ENCODE results near the gene DISP3.

Gene DISP3

GRCh38 chr1:11485191-11485590 is 6.2 kb downstream of the DISP3 start:
- H3K27me3 ChIP-seq (ENCODE audit: low read depth) = peaks cover 58% of the 10 kb centered on the region
- H3K9me3 ChIP-seq = no peaks in the 10 kb centered on the region
- no peak overlapping the region for H3K4me3 ChIP-seq
- H3K36me3 ChIP-seq (replicated peaks) = no peaks in the 10 kb centered on the region
- DNase-seq (ENCODE audit: low spot score in 2 of 2) = no peak
- no peaks in the 10 kb centered on the region for H3K4me1 ChIP-seq
- in situ Hi-C loops (cut with MboI; ENCODE audit: low sequenced_read_pairs) = loop anchor here (10.0 kb wide), 1 partner anchor 150 kb away; no protein-coding TSS in a partner anchor

GRCh38 chr1:11486231-11487009 is 7.5 kb downstream of the DISP3 start:
- in situ Hi-C loops (cut with MboI; ENCODE audit: low sequenced_read_pairs) = loop anchor here (10.0 kb wide), 1 partner anchor 148 kb away; no protein-coding TSS in a partner anchor
- no peaks in the 10 kb centered on the region for H3K9me3 ChIP-seq
- no peaks in the 10 kb centered on the region for H3K36me3 ChIP-seq (replicated peaks)
- H3K27me3 ChIP-seq (ENCODE audit: low read depth) = peaks cover 57% of the 10 kb centered on the region
- DNase-seq (ENCODE audit: low spot score in 2 of 2) = no peak
- no peaks in the 10 kb centered on the region for H3K4me1 ChIP-seq
- H3K4me3 ChIP-seq = no peak overlapping the region

DNA sequence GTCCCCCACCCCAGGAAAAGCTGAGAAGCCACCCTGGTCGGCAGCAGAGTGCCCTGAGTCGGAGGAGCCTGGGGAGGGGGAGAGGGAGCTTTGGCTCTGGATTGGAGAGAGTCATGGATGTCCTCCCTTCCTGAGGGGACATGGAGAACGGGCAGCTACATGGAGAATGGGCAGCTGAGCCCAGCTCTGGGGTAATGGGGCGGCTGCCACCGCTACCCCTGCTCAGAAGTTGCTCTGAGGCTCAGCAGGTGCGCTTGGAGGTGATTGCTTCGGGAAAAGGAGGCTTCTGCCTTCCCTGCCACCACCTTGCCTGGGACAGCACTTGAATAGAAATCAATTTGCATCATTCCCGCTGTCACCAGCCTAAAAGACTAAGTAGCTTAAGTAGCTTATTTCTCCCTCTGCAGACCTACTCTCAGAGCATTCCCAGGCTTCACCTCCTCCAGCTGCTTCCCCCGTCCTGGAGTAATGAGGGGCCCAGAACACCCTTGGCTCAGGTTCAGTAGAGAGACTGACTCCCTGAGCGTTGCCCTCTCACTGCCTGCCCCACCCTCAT is 8.3 kb downstream of the DISP3 start:
- H3K9me3 ChIP-seq = no peaks in the 10 kb centered on the region
- peaks cover 57% of the 10 kb centered on the region for H3K27me3 ChIP-seq (ENCODE audit: low read depth)
- H3K4me3 ChIP-seq = no peak overlapping the region
- H3K4me1 ChIP-seq = no peaks in the 10 kb centered on the region
- no peak for DNase-seq (ENCODE audit: low spot score in 2 of 2)
- no peaks in the 10 kb centered on the region for H3K36me3 ChIP-seq (replicated peaks)
- in situ Hi-C loops (cut with MboI; ENCODE audit: low sequenced_read_pairs) = loop anchor here (10.0 kb wide), 1 partner anchor 148 kb away; no protein-coding TSS in a partner anchor

DNA sequence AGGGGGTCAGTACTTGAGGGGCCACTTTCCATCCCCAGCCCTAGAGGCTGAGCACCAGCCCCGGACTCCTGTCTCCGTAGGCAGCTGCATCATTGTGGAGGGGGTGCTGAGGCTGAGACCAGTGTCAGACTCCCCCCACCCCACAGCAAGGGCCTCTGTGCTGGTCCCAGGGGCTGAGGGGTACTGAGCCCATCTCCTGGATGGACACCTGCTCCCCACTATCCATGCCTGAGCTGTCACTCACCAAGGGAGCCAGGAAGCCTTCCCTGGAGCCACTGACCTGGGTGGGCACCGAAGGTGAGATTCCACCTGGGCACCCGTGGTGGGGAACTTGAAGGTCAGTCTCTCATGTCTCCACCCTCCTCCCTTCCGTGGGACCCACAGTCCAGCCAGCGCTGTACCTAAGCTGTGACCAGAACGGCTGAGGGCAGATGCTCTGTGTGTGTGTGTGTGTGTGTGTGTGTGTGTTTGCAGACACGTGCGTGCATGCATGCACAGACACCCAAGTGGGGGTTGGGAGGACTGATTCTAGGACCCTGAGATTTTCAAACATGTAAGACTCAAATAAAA is 9.3 kb downstream of the DISP3 start:
- DNase-seq (ENCODE audit: low spot score in 2 of 2) = no peak
- in situ Hi-C loops (cut with MboI; ENCODE audit: low sequenced_read_pairs) = loop anchor here (10.0 kb wide), 1 partner anchor 147 kb away; no protein-coding TSS in a partner anchor
- Histone ChIP-seq H3K36me3 (replicated peaks) (no peaks in the 10 kb centered on the region), H3K27me3 (ENCODE audit: low read depth) (peaks cover 57% of the 10 kb centered on the region), H3K9me3 (no peaks in the 10 kb centered on the region), H3K4me1 (no peaks in the 10 kb centered on the region), H3K4me3 (no peak overlapping the region)

GRCh38 chr1:11488966-11489625 is 10.1 kb downstream of the DISP3 start:
- H3K9me3 ChIP-seq = no peaks in the 10 kb centered on the region; the same call in 1 of the 2 replicates
- no peaks in the 10 kb centered on the region for H3K4me1 ChIP-seq
- H3K36me3 ChIP-seq (replicated peaks) = no peaks in the 10 kb centered on the region
- DNase-seq (ENCODE audit: low spot score in 2 of 2) = no peak
- in situ Hi-C loops (cut with MboI; ENCODE audit: low sequenced_read_pairs) = loop anchor here (10.0 kb wide), 1 partner anchor 146 kb away; no protein-coding TSS in a partner anchor
- no peak overlapping the region for H3K4me3 ChIP-seq
- peaks cover 57% of the 10 kb centered on the region for H3K27me3 ChIP-seq (ENCODE audit: low read depth)

- H3K4me3 ChIP-seq = no peak overlapping the region
- no peaks in the 10 kb centered on the region for H3K36me3 ChIP-seq (replicated peaks)
- peaks cover 34% of the 10 kb centered on the region for H3K27me3 ChIP-seq (ENCODE audit: low read depth)
- in situ Hi-C loops (cut with MboI; ENCODE audit: low sequenced_read_pairs) = no loop called here
- H3K4me1 ChIP-seq = no peaks in the 10 kb centered on the region
- DNase-seq (ENCODE audit: low spot score in 2 of 2) = peak in 1 of 2 experiments; percentile 3
- H3K9me3 ChIP-seq = no peaks in the 10 kb centered on the region; the same call in 1 of the 2 replicates
Measured at GRCh38 chr1:11492235-11492634, 13.3 kb downstream of the DISP3 start.

DNA sequence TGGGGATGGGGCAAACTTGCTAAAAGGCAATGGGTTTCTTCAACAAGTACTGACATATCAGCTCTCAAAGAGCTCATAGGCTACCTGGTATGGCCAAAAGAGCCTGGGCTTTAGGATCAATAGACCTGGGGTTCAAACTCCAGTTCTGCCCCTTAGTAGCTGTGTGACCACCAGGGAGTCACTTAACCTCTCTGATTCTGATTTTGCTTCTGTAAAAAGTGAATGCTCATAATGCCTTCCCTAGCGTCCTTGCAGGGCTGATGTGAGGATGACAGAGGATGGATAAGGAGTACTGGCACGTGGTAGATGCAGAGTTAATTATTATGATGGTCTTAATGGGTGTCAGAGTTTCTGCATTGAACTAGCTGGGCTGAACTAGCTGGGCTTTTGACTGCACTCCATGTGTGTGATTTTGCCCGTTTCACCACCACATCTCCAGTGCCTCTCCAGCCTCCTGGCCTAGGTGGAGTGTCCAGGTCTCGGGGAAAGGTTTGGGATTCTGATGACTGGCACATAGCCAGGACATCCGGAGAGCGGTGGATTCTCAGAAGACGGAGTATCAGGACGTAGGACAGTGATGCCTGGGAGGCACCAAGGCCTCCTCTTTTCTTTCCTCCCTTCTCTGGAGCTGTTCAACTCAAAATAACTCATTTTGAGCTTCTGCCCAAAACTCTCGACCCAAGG is 15.2 kb downstream of the DISP3 start:
- DNase-seq (ENCODE audit: low spot score in 2 of 2) = no peak
- H3K4me1 ChIP-seq = no peaks in the 10 kb centered on the region
- in situ Hi-C loops (cut with MboI; ENCODE audit: low sequenced_read_pairs) = no loop called here
- peaks cover 16% of the 10 kb centered on the region for H3K27me3 ChIP-seq (ENCODE audit: low read depth)
- no peaks in the 10 kb centered on the region; the same call in 1 of the 2 replicates for H3K9me3 ChIP-seq
- H3K4me3 ChIP-seq = no peak overlapping the region
- H3K36me3 ChIP-seq (replicated peaks) = no peaks in the 10 kb centered on the region

- peaks cover 10% of the 10 kb centered on the region; the same call in 1 of the 2 replicates for H3K27me3 ChIP-seq (ENCODE audit: low read depth)
- H3K36me3 ChIP-seq (replicated peaks) = no peaks in the 10 kb centered on the region
- in situ Hi-C loops (cut with MboI; ENCODE audit: low sequenced_read_pairs) = no loop called here
- no peaks in the 10 kb centered on the region; the same call in 1 of the 2 replicates for H3K9me3 ChIP-seq
- no peaks in the 10 kb centered on the region for H3K4me1 ChIP-seq
- DNase-seq (ENCODE audit: low spot score in 2 of 2) = no peak
- H3K4me3 ChIP-seq = no peak overlapping the region
Measured at GRCh38 chr1:11494771-11495170, 15.8 kb downstream of the DISP3 start.

DNA sequence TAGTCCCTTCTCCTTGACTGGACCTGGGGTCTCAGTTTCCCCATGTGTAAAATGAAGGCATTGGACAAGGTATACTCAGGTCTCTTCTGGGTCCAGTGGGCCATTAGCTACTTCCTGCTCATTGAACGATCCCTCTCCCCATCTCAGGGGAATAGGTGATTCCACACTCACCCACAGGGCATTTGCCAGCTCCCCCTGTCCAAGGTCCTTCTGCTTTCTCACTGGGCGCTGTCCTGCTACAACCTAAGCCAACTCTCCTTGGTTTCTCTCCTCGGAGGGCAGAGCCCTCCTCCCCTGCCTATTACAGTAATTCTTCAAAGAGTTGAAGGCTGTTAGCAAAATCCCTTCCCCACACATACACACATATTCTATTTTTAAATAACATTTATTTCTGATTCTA is 16.6 kb downstream of the DISP3 start:
- DNase-seq (ENCODE audit: low spot score in 2 of 2) = peak in 1 of 2 experiments; percentile 1
- no peaks in the 10 kb centered on the region; the same call in 1 of the 2 replicates for H3K9me3 ChIP-seq
- no peak overlapping the region for H3K4me3 ChIP-seq
- H3K36me3 ChIP-seq (replicated peaks) = no peaks in the 10 kb centered on the region
- in situ Hi-C loops (cut with MboI; ENCODE audit: low sequenced_read_pairs) = no loop called here
- no peaks in the 10 kb centered on the region for H3K4me1 ChIP-seq
- peaks cover 2% of the 10 kb centered on the region; the same call in 1 of the 2 replicates for H3K27me3 ChIP-seq (ENCODE audit: low read depth)

DNA sequence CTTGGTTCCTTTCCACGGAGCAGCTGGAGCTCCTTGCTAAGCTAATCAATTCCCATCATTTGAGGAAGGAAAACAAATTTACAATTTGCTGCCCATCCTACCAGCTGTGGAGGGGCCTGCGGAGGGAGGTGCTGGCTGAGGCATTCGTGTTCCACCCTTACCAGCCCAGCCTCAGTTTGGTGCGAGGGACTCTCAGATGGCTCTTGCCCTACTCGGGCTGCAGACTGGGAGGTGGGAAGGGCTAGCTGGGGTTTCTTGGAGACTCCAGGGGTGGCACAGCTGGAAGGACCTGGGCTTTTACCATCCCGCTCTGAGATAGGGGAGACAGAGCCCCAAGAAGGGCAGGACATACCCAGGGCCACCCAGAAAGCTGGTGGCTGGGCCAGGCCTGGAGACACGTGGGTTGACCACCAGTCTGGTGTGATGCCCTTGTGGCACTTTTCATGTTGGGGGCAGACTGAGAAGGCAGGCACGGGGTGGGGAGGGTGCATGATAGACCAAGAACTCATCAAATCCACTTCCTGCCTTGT is 17.7 kb downstream of the DISP3 start:
- H3K9me3 ChIP-seq = no peaks in the 10 kb centered on the region; the same call in 1 of the 2 replicates
- no peak for DNase-seq (ENCODE audit: low spot score in 2 of 2)
- H3K4me1 ChIP-seq = no peaks in the 10 kb centered on the region
- no peaks in the 10 kb centered on the region for H3K36me3 ChIP-seq (replicated peaks)
- in situ Hi-C loops (cut with MboI; ENCODE audit: low sequenced_read_pairs) = no loop called here
- no peaks in the 10 kb centered on the region for H3K27me3 ChIP-seq (ENCODE audit: low read depth)
- no peak overlapping the region for H3K4me3 ChIP-seq

- Histone ChIP-seq H3K4me3 (no peak overlapping the region), H3K4me1 (no peaks in the 10 kb centered on the region), H3K36me3 (replicated peaks) (no peaks in the 10 kb centered on the region), H3K27me3 (ENCODE audit: low read depth) (no peaks in the 10 kb centered on the region), H3K9me3 (no peaks in the 10 kb centered on the region)
- in situ Hi-C loops (cut with MboI; ENCODE audit: low sequenced_read_pairs) = no loop called here
- DNase-seq (ENCODE audit: low spot score in 2 of 2) = no peak
Measured at GRCh38 chr1:11498956-11499594, 20.1 kb downstream of the DISP3 start.

DNA sequence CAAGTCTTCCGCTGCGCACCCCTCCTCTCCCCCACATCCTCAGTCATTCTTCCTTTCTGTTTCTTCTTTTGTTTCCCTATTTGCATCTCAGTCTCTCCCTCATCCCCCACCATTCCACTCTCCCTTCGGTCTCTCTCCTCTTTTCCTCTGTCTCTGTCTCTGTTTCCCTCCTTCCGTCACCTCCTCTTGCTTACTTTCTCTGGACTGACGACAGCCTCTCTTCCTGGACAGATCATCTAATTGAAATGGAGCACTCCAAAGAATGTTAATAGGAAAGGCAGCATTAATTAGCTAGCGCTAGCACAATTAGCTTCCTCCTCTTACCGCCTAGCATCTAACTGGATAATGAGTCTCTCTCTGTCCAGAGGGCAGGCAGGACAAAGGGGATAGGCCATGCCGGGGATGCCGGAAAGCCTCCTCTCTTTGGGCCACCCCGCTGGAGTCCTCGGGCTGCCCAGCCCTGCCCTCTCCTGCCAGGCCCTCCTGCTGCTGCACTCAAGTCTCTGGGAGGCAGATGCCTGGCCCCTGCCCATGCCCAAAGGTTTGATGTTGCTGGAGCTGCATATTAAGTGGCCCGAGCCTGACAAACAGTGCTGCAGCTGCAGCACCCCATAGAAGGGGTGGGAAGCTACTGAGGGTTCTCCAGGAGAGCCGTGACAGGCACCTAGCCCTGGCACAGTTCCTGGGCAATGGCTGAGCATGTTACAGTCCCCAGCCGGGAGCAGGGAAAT is 20.8 kb downstream of the DISP3 start:
- Histone ChIP-seq H3K9me3 (no peaks in the 10 kb centered on the region), H3K36me3 (replicated peaks) (no peaks in the 10 kb centered on the region), H3K27me3 (ENCODE audit: low read depth) (no peaks in the 10 kb centered on the region), H3K4me3 (no peak overlapping the region), H3K4me1 (no peaks in the 10 kb centered on the region)
- in situ Hi-C loops (cut with MboI; ENCODE audit: low sequenced_read_pairs) = no loop called here
- peak in 1 of 2 experiments; percentile 5 for DNase-seq (ENCODE audit: low spot score in 2 of 2)
